Measurements from ENCODE around the gene PRKCA.

DNA sequence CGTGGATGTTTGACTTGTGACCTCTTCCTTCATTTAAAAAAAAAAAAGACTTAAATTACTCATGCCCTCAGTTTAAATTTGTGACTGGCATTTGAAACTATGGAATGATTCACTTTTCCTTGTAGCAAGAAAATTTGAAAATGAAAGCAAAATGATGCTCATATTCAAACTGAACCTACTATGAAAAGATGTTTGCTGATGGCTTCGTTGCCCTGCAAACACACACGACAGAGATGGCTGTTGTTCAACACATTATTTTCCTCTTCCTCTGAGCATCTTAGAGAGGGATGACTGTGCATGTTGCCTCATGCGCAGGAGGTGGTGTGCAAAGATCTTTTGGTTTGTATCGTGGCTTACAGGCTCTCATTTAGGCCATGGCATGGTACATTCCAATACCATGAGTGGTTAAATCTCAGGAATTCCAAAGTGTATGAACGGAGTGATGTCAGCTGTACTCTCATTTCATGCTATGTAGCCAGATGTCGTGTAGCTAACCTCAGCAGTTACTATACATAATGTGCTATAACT is 164.5 kb downstream of the PRKCA start:
- TF ChIP-seq, protein P1, sequence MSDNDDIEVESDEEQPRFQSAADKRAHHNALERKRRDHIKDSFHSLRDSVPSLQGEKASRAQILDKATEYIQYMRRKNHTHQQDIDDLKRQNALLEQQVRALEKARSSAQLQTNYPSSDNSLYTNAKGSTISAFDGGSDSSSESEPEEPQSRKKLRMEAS (IDR thresholded peaks at IDR 0.05), result no peak
- no peak for TF ChIP-seq TAF1 (conservative IDR thresholded peaks at IDR 0.05)
- TF ChIP-seq, protein P2, sequence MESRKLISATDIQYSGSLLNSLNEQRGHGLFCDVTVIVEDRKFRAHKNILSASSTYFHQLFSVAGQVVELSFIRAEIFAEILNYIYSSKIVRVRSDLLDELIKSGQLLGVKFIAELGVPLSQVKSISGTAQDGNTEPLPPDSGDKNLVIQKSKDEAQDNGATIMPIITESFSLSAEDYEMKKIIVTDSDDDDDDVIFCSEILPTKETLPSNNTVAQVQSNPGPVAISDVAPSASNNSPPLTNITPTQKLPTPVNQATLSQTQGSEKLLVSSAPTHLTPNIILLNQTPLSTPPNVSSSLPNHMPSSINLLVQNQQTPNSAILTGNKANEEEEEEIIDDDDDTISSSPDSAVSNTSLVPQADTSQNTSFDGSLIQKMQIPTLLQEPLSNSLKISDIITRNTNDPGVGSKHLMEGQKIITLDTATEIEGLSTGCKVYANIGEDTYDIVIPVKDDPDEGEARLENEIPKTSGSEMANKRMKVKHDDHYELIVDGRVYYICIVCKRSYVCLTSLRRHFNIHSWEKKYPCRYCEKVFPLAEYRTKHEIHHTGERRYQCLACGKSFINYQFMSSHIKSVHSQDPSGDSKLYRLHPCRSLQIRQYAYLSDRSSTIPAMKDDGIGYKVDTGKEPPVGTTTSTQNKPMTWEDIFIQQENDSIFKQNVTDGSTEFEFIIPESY (IDR thresholded peaks at IDR 0.05), result no peak
- TF ChIP-seq, protein P3, sequence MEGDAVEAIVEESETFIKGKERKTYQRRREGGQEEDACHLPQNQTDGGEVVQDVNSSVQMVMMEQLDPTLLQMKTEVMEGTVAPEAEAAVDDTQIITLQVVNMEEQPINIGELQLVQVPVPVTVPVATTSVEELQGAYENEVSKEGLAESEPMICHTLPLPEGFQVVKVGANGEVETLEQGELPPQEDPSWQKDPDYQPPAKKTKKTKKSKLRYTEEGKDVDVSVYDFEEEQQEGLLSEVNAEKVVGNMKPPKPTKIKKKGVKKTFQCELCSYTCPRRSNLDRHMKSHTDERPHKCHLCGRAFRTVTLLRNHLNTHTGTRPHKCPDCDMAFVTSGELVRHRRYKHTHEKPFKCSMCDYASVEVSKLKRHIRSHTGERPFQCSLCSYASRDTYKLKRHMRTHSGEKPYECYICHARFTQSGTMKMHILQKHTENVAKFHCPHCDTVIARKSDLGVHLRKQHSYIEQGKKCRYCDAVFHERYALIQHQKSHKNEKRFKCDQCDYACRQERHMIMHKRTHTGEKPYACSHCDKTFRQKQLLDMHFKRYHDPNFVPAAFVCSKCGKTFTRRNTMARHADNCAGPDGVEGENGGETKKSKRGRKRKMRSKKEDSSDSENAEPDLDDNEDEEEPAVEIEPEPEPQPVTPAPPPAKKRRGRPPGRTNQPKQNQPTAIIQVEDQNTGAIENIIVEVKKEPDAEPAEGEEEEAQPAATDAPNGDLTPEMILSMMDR (IDR thresholded peaks at IDR 0.05; ENCODE audit: low read depth, low read length, missing input control), result no peak
- no peak for TF ChIP-seq REST (IDR thresholded peaks at IDR 0.05)
- TF ChIP-seq GABPA (IDR thresholded peaks at IDR 0.05 in 1 of 2, conservative IDR thresholded peaks at IDR 0.05 in 1 of 2), result no peak
- TF ChIP-seq JUND (IDR thresholded peaks at IDR 0.05), result peak in 1 of 2 donors; percentile 23
- TF ChIP-seq NR2F2 (IDR thresholded peaks at IDR 0.05), result no peak
- no peak for TF ChIP-seq SP1 (IDR thresholded peaks at IDR 0.05)
- no peak for TF ChIP-seq FOXA1 (IDR thresholded peaks at IDR 0.05)
- no peak for TF ChIP-seq YY1 (IDR thresholded peaks at IDR 0.05)

Measured in liver (tissue), 3 donors.